BLaER1 (cell line): Measurements from ENCODE around the gene CDX1.

Source experiments
- H3K27ac ChIP-seq: shearing (Covaris generic); formaldehyde crosslinking; 2 replicates; pipeline ENCODE4 v1.8.1; 2022
- H3K27me3 ChIP-seq: shearing (Covaris generic); formaldehyde crosslinking; 2 replicates; pipeline ENCODE4 v1.8.1; 2022
- H3K36me3 ChIP-seq: shearing (Covaris generic); formaldehyde crosslinking; 2 replicates; pipeline ENCODE4 v1.8.1; 2022
- H3K4me1 ChIP-seq: shearing (Covaris generic); formaldehyde crosslinking; 2 replicates; pipeline ENCODE4 v1.8.1; 2022
- H3K4me2 ChIP-seq: shearing (Covaris generic); formaldehyde crosslinking; 2 replicates; pipeline ENCODE4 v1.8.1; 2022
- H3K4me3 ChIP-seq: shearing (Covaris generic); formaldehyde crosslinking; 2 replicates; pipeline ENCODE4 v1.8.1; 2022
- H3K9ac ChIP-seq: shearing (Covaris generic); formaldehyde crosslinking; 2 replicates; pipeline ENCODE4 v1.8.1; 2022
- H3K9me3 ChIP-seq: shearing (Covaris generic); formaldehyde crosslinking; 2 replicates; pipeline ENCODE4 v1.8.1; 2022
- H4K20me1 ChIP-seq: shearing (Covaris generic); formaldehyde crosslinking; 2 replicates; pipeline ENCODE4 v1.8.1; 2022
- Cebpa-rat ChIP-seq: shearing (Covaris generic); IDR thresholded peaks from 2 replicates; pipeline ENCODE4 v1.8.1; 2022

Gene CDX1

DNA sequence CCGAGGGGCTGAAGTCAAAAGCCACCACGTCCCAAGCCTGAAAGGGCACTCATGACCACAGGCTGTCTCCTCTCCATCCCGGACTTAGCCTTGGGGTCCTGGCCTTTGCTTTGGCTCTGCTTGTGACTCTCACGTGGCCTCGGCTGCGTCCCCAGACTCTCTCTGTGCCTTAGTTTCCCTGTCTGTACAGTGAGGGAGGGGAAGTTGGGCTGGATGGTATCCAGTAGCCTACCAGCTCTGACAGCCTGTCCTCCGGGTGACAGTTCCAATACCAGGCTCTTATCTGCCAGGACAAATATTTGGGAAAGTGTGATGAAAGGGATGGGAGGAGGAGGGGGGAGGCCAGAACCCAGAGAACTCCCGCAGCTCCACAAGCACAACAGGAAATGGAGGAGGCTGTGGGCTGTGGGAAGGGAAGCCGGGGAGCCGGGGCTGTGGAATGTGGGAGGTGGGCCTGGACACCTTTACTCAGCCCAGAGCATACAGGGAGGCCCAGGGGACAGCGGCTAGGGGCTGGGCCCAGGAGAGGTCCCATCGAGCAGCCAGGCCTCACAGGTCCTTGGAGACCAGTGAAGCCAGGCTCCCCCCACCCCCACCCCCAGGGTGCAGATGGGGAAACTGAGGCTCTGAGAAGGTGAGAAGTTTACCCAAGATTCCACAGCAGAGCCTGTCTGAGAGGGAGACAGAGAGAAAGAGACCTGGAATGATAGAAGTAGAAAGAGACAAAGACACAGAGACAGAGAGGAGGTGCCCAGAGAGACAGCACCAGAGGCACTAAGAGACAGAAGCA, 29.2 kb upstream of the CDX1 start:
- Histone ChIP-seq H4K20me1 (no peaks in the 10 kb centered on the region), H3K4me1 (peaks cover 100% of the 10 kb centered on the region), H3K27ac (peak overlapping the region; percentile 93), H3K27me3 (no peaks in the 10 kb centered on the region), H3K4me3 (no peak overlapping the region; the same call in 1 of the 2 replicates), H3K9me3 (no peaks in the 10 kb centered on the region), H3K4me2 (peak overlapping the region; percentile 100), H3K9ac (peak overlapping the region; percentile 82), H3K36me3 (peaks cover 58% of the 10 kb centered on the region)
- no peak for TF ChIP-seq Cebpa-rat

DNA sequence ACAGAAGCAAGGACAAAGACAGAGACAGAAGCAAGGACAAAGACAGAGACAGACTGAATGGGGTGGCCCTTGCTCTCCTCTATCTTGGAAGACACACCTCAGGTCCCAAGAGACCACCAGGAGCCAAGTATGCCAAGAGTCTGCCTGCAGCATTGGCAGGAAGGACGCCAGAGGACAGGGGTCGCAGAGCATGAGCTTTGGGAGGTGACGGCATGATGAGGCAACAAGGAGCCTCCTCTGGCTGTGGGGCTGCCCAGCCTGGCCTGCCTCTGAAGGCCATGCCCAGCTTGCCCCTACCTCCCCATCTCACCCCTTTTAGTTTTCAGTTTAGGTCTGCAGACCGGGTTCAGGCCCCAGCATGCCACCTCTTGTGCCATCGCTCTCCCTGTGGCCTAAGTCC, 28.6 kb upstream of the CDX1 start:
- peak overlapping the region; percentile 93 for H3K27ac ChIP-seq
- H3K9ac ChIP-seq = peak overlapping the region; percentile 82
- no peak for TF ChIP-seq Cebpa-rat
- peaks cover 53% of the 10 kb centered on the region for H3K36me3 ChIP-seq
- H3K27me3 ChIP-seq = no peaks in the 10 kb centered on the region
- H4K20me1 ChIP-seq = no peaks in the 10 kb centered on the region
- H3K4me2 ChIP-seq = peak overlapping the region; percentile 100
- peaks cover 100% of the 10 kb centered on the region for H3K4me1 ChIP-seq
- no peaks in the 10 kb centered on the region for H3K9me3 ChIP-seq
- 0 out of 2 replicates have a peak overlapping the region, but pooled peaks have one; percentile 36 for H3K4me3 ChIP-seq

DNA sequence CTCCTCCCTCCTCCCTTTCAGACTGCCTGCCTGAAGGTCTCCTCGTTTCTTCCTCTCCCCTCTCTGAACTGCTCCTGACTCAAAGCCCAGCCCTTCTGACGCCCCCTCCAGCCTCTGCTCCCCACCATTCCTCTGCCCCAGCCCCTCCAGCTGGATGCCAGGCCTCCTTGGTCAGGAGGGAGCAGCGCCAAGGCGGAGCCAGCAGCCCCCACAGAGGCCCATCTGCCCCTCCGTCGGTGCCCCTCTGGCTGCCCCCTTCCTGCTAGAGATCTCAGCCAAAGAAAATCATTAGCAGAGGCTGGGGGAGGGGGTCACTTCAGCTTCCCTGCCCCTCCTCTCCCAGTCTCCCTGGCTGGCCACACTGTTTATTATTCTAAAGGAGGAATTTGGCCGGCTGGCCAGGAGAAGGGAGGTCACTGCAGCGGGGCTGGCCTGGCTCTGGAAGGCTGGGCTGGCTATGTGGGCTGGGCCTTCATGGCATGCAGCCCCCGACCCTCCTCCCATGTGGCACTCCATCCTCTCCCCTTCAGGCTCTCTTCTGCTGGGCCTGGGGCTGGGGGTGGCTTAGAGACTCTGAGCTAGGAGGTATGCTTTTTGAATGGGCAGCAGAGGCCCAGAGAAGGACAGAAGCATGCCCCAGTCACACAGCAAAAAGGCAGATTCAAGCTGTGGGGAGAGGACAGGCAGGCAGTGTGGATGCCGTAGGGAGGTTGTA, 27.9 kb upstream of the CDX1 start:
- Histone ChIP-seq H3K9ac (peak overlapping the region; percentile 82), H3K4me2 (peak overlapping the region; percentile 100)

DNA sequence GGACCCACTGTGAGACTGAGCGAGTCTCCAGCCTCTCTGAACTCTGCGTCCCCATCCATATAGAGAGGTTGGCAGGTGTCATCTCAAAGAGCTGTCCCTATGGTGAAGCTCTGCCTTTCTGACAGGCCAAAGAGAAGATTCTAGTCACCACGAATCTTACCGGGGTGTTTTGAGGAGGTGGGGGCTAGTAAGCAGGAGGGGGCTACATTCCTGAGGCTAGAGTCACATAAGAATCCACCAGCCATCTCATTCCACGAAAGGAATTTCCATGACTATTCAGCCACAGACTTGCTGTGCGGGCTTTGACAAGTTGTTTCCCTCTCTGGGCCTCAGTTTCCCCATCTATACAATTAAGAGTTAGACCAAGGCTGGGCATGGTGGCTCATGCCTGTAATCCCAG, 27.2 kb upstream of the CDX1 start:
- peak overlapping the region; percentile 93 for H3K27ac ChIP-seq
- no peak for TF ChIP-seq Cebpa-rat
- H3K4me3 ChIP-seq = peak overlapping the region; percentile 36; the same call in 1 of the 2 replicates
- peaks cover 99% of the 10 kb centered on the region for H3K4me1 ChIP-seq
- peak overlapping the region; percentile 82 for H3K9ac ChIP-seq
- H3K27me3 ChIP-seq = no peaks in the 10 kb centered on the region
- no peaks in the 10 kb centered on the region for H3K9me3 ChIP-seq
- peaks cover 40% of the 10 kb centered on the region for H3K36me3 ChIP-seq
- H4K20me1 ChIP-seq = no peaks in the 10 kb centered on the region
- peak overlapping the region; percentile 100 for H3K4me2 ChIP-seq

More for the DNA sequence above, 27.9 kb upstream of the CDX1 start:
- Histone ChIP-seq H3K4me1 (peaks cover 100% of the 10 kb centered on the region), H3K36me3 (peaks cover 46% of the 10 kb centered on the region), H3K27ac (peak overlapping the region; percentile 93), H3K4me3 (peak overlapping the region; percentile 36; the same call in 1 of the 2 replicates), H3K9me3 (no peaks in the 10 kb centered on the region), H3K27me3 (no peaks in the 10 kb centered on the region), H4K20me1 (no peaks in the 10 kb centered on the region)
- TF ChIP-seq Cebpa-rat = no peak

DNA sequence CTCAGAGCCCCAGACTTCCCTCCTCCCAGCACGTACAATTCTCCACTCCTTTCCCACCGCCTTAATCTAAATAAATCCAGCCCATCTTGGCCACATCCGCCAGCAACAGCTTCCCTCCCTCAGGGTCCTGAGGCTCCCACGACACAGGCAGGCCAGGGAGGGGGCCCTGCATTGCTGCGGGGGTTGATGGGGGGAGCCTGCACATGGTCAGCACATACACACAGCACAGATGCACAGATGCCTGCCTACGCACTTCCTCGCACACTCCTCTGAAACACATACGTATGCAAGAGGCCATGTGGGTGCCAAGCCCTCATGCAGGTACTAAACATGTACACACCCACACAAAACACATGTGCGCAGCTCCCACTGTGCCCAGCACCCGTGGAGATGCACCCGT, 25.7 kb upstream of the CDX1 start:
- peak overlapping the region; percentile 82 for H3K9ac ChIP-seq
- peak overlapping the region; percentile 93 for H3K27ac ChIP-seq
- peaks cover 94% of the 10 kb centered on the region for H3K4me1 ChIP-seq
- H3K36me3 ChIP-seq = peaks cover 25% of the 10 kb centered on the region
- H3K27me3 ChIP-seq = no peaks in the 10 kb centered on the region
- no peaks in the 10 kb centered on the region for H4K20me1 ChIP-seq
- TF ChIP-seq Cebpa-rat = no peak
- H3K4me2 ChIP-seq = peak overlapping the region; percentile 100
- peak overlapping the region; percentile 60 for H3K4me3 ChIP-seq
- no peaks in the 10 kb centered on the region for H3K9me3 ChIP-seq

DNA sequence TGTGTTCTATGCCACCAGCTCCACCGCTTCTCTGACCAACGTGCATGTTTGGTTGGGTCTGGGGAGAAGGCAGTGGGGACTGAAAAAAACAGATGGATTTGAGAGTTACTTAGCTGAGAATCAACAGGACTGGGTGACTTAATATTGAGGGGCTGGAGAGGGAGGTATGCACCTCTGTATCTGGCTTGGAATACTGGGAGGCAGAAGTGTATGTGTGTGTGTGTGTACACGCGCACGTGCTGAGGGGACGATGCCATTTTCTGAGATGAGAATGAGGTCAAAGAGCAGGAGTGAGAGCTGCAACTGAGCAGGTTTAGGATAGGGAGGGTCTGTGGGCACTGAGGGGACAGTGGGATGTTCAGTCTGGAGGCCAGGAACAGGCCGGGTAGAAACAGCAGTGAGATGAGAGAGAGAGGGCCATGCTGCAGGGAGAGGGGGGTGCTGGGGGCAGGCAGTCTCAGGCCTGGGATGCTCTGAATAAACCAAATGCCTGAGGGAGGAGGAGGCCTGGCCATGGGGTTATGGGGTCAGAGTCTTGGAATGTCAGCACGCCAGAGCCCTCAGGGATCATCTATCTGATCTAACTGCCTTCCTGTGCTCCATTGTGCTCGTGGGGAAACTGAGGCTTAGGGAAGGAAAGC, 24.9 kb upstream of the CDX1 start:
- H3K4me2 ChIP-seq = peak overlapping the region; percentile 100
- H3K9me3 ChIP-seq = no peaks in the 10 kb centered on the region
- peaks cover 94% of the 10 kb centered on the region for H3K4me1 ChIP-seq
- H3K9ac ChIP-seq = peak overlapping the region; percentile 82
- TF ChIP-seq Cebpa-rat = no peak
- H3K27me3 ChIP-seq = no peaks in the 10 kb centered on the region
- no peaks in the 10 kb centered on the region for H4K20me1 ChIP-seq
- peaks cover 19% of the 10 kb centered on the region for H3K36me3 ChIP-seq
- H3K4me3 ChIP-seq = peak overlapping the region; percentile 60
- peak overlapping the region; percentile 93 for H3K27ac ChIP-seq

DNA sequence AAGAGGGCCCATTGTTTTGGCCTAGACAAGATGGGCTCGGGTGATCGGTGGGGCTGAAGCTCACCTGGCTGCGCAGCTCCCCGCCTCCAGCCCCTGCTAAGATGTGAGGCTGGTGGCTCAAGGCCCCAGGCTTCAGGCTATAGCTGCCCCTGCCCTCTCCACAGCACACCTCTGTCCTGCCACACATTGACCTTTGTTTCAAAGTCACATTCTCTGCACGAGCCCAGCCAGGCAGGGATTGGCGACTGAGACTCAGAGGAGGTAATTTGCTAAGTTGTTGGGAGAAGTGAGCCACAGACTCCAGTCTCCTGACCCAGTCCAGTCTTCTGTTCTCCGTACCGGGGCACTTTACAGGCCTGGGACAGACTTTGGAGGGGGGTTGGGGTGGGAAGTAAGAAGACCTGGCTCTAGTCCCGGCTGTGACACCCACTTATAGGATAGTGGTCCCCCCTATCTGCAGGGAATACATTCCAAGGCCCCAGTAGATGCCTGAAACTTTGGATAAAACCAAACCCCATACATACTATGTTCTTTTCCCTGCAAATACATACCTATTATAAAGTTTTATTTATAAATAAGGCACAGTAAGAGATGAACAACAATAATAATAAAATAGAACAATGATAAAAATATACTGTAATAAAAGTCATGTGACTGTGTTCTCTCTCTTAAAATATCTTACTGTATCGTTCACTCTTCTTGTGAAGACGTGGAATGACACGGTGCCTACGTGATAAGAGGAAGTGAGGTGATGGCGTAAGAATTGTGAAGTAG, 24.2 kb upstream of the CDX1 start:
- Histone ChIP-seq H3K4me3 (peak overlapping the region; percentile 67), H3K9me3 (no peaks in the 10 kb centered on the region), H3K9ac (peak overlapping the region; percentile 86), H4K20me1 (no peaks in the 10 kb centered on the region), H3K27ac (peak overlapping the region; percentile 93), H3K4me1 (peaks cover 94% of the 10 kb centered on the region), H3K4me2 (peak overlapping the region; percentile 100), H3K36me3 (peaks cover 17% of the 10 kb centered on the region), H3K27me3 (no peaks in the 10 kb centered on the region)
- no peak for TF ChIP-seq Cebpa-rat

DNA sequence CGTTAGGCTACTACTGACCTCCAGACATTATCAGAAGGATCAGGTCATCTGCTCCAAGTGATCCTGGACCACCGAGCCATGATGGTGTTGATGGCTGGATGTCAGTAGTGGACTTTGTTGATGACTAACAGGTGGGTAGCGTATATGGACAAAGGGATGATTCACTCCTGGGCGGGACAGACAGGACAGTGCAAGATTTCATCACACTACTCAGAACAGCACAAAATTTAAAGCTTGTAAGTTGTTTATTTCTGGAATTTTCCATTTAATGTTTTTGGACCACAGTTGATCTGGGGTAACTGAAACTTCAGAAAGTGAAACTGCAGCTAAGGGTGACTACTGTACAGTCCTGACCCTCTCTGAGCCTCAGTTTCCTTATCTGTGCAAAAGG, 23.6 kb upstream of the CDX1 start:
- Histone ChIP-seq H3K9me3 (no peaks in the 10 kb centered on the region), H3K36me3 (peaks cover 20% of the 10 kb centered on the region), H3K27me3 (no peaks in the 10 kb centered on the region), H3K4me2 (peak overlapping the region; percentile 100), H3K4me3 (peak overlapping the region; percentile 67), H4K20me1 (no peaks in the 10 kb centered on the region), H3K9ac (peak overlapping the region; percentile 86), H3K4me1 (peaks cover 94% of the 10 kb centered on the region), H3K27ac (peak overlapping the region; percentile 93)
- TF ChIP-seq Cebpa-rat = no peak
